Pancreas (tissue), 10 donors: ENCODE measurements around the gene SOX5. TPM values are rescaled to one million over a fixed set of nuclear protein-coding genes. Genes with fewer than 3 reads are reported as not detected.
"Not testable (repeated sequence)": the region's sequence is repeated elsewhere in the genome, so short reads cannot be mapped to it uniquely, and the experiment has no call there.

Experiments
- ATAC-seq, 4 donors: fragments of 200-7000 bp; cut with Tn5 transposase; one replicate each; pipeline versions ENCODE4 v1.8.0 to v1.9.1; 2020; ENCODE audit warnings: mild to moderate bottlenecking in 4 of 4, moderate library complexity in 4 of 4
- DNase-seq, 6 donors: peaks; one replicate each; pipeline ENCODE4 v3.0.0-alpha.2; 2020
- FAIRE-seq: peaks from 2 replicates; lab custom pipeline; 2012; peaks lifted over from hg19 to GRCh38; lab: Jason Lieb, UNC
- H3K27ac ChIP-seq, 4 donors: fragments of 200-600 bp; sonication (generic); 1 replicate in 3 of 4; 2 replicates in 1 of 4; pipeline versions ENCODE4 v1.5.0 to v1.8.0; 2020
- H3K27me3 ChIP-seq, 4 donors: fragments of 200-600 bp; one replicate each; pipeline ENCODE4 v1.8.0; 2021
- H3K36me3 ChIP-seq, 3 donors: fragments of 200-600 bp; sonication (generic) in 1 of 3; one replicate each; pipeline versions ENCODE4 v1.5.0 to v1.8.0; 2020 to 2021
- H3K4me1 ChIP-seq, 3 donors: fragments of 200-600 bp; one replicate each; pipeline ENCODE4 v1.8.0; 2021
- H3K4me3 ChIP-seq, 4 donors: fragments of 200-600 bp; sonication (generic) in 2 of 4; one replicate each; pipeline versions ENCODE4 v1.5.0 to v1.8.0; 2020 to 2021
- H3K9me3 ChIP-seq, 4 donors: fragments of 200-600 bp; one replicate each; pipeline ENCODE4 v1.8.0; 2021
- CTCF ChIP-seq, 4 donors: fragments of 200-600 bp; sonication (generic) in 3 of 4; IDR thresholded peaks; one replicate each; pipeline versions ENCODE4 v1.5.0 to v1.8.0; 2021; ENCODE audit warnings: antibody characterized with exemption in 4 of 4
- whole genome bisulfite sequencing, 2 donors: extraction: QIAGEN DNeasy Blood & Tissue Kit; methylation state at CpG; one replicate each; pipeline ENCODE4 v1.1.7; 2013; 5-methylcytosine and 5-hydroxymethylcytosine counted together
- intact Hi-C, 3 donors: fragments of 100-400 bp; cut with DNase I; formaldehyde crosslinking; loops; one replicate each; pipeline versions ENCODE4 v1.11.1 to v1.14.2; 2022
- polyA plus RNA-seq, 2 donors: library from polyadenylated mRNA; stranded (reverse); fragments of 200-250 nt; gene quantifications; one replicate each; pipeline ENCODE4 v1.2.3, GENCODE V29; 2013
- total RNA-seq, 6 donors: library from RNA; stranded (reverse); fragmentation: NEBNext Ultra II Directional in 4 of 6; extraction: Animal tissue kit (Norgen Biotek cat#: 25700) in 4 of 6; gene quantifications; one replicate each; pipeline versions ENCODE4 v1.2.1 to v1.2.4, GENCODE V29; 2021 to 2023
- donor health status: healthy with polysubstance abuse.
- donor health status: DM: no; HTN: no; CAD: no; lungs with moderate emphysema.
- donor health status: DM: no; HTN: no; CAD: no.
- donor health status: control.
- donor health status: control.
- donor health status: Bipolar disorder and iron deficiency.
- donor health status: DM: yes; HTN: yes; CAD: no.
- donor health status: DM: no; HTN: no; CAD: no.
- donor health status: DM: no; HTN: no; CAD: no.
- donor health status: DM: yes; HTN: yes; CAD: no.

Gene SOX5
- total and polyA plus RNA-seq, 8 donors, result 0.47 to 2.5 (median 1.6) TPM

GRCh38 chr12:23834076-23834475 lies 115.4 kb downstream of the SOX5 start:
- Histone ChIP-seq H3K27ac (no peak overlapping the region), H3K9me3 (no peaks in the 10 kb centered on the region), H3K4me3 (no peak overlapping the region), H3K27me3 (no peaks in the 10 kb centered on the region), H3K4me1 (no peaks in the 10 kb centered on the region), H3K36me3 (no peaks in the 10 kb centered on the region)
- DNase-seq, result no peak
- no peak for TF ChIP-seq CTCF (IDR thresholded peaks at IDR 0.05)
- FAIRE-seq, result no peak
- intact Hi-C loops, result no loop called here
- 61 to 66% methylated on average over 7 of the region's 7 CpGs for WGBS, 2 donors
- no peak for ATAC-seq

- H3K4me1 ChIP-seq, result no peaks in the 10 kb centered on the region
- no peak overlapping the region for H3K27ac ChIP-seq
- DNase-seq, result no peak
- H3K27me3 ChIP-seq, result no peaks in the 10 kb centered on the region
- no peak overlapping the region for H3K4me3 ChIP-seq
- intact Hi-C loops, result no loop called here
- no peak for FAIRE-seq
- no peaks in the 10 kb centered on the region for H3K9me3 ChIP-seq
- TF ChIP-seq CTCF (IDR thresholded peaks at IDR 0.05), result no peak
- 76 to 80% methylated on average over 3 of the region's 3 CpGs for WGBS, 2 donors
- no peak for ATAC-seq
- no peaks in the 10 kb centered on the region for H3K36me3 ChIP-seq
Measured at GRCh38 chr12:23831739-23832138, 117.7 kb downstream of the SOX5 start.

- H3K4me3 ChIP-seq, result no peak overlapping the region
- no peak overlapping the region for H3K27ac ChIP-seq
- no peak for FAIRE-seq
- intact Hi-C loops, result no loop called here
- no peaks in the 10 kb centered on the region for H3K27me3 ChIP-seq
- H3K4me1 ChIP-seq, result no peaks in the 10 kb centered on the region
- no peaks in the 10 kb centered on the region for H3K9me3 ChIP-seq
- no peak for ATAC-seq
- no peak for TF ChIP-seq CTCF (IDR thresholded peaks at IDR 0.05)
- DNase-seq, result no peak
- 69 to 75% methylated on average over 2 of the region's 2 CpGs for WGBS, 2 donors
- no peaks in the 10 kb centered on the region for H3K36me3 ChIP-seq
Measured at GRCh38 chr12:23830210-23830609, 119.3 kb downstream of the SOX5 start.

- DNase-seq (no peak), FAIRE-seq (no peak), ATAC-seq (peak in 3 of 4 donors; percentile 62 to 85 (median 85))
- no peak for TF ChIP-seq CTCF (IDR thresholded peaks at IDR 0.05)
- WGBS, 2 donors, result 18 to 21% methylated on average over 2 of the region's 2 CpGs
- Histone ChIP-seq H3K27me3 (no peaks in the 10 kb centered on the region), H3K27ac (no peak overlapping the region), H3K36me3 (no peaks in the 10 kb centered on the region), H3K9me3 (no peaks in the 10 kb centered on the region), H3K4me1 (no peaks in the 10 kb centered on the region), H3K4me3 (no peak overlapping the region)
- intact Hi-C loops, result no loop called here
Measured at GRCh38 chr12:23827353-23827752, 122.1 kb downstream of the SOX5 start.

GRCh38 chr12:23825124-23825523 lies 124.3 kb downstream of the SOX5 start:
- ATAC-seq, intact Hi-C loops, FAIRE-seq, H3K36me3 ChIP-seq, H3K9me3 ChIP-seq, H3K27ac ChIP-seq, H3K4me1 ChIP-seq, H3K4me3 ChIP-seq, H3K27me3 ChIP-seq: not testable (repeated sequence)
- DNase-seq, result peak in 1 of 6 donors; percentile 11
- WGBS, 2 donors, result 84 to 92% methylated on average over 11 of the region's 11 CpGs
